ENCODE data around the gene PIGP.
"Not testable (repeated sequence)": the region's sequence is repeated elsewhere in the genome, so short reads cannot be mapped to it uniquely, and the experiment has no call there.

PIGP gene

GRCh38 chr21:37075214-37075770 lies 2.4 kb upstream of the PIGP start:
- DNase-seq = no peak

- DNase-seq = no peak
Observed at GRCh38 chr21:37074546-37074945, 1.7 kb upstream of the PIGP start.

- no peak for DNase-seq
Observed at GRCh38 chr21:37074197-37074510, 1.3 kb upstream of the PIGP start.

GRCh38 chr21:37073417-37074196 lies 736 bp upstream of the PIGP start:
- no peak for DNase-seq

- no peak for DNase-seq
Observed at GRCh38 chr21:37072274-37072987, 440 bp downstream of the PIGP start.

GRCh38 chr21:37071561-37072273 lies 1.2 kb downstream of the PIGP start:
- no peak for DNase-seq

- no peak for DNase-seq
Observed at GRCh38 chr21:37065561-37066177, 7.2 kb downstream of the PIGP start.

GRCh38 chr21:37064841-37065240 lies 8.0 kb downstream of the PIGP start:
- no peak for DNase-seq

GRCh38 chr21:37063433-37063832 lies 9.4 kb downstream of the PIGP start:
- no peak for DNase-seq

GRCh38 chr21:37062593-37062935 lies 10.3 kb downstream of the PIGP start:
- DNase-seq = no peak

- DNase-seq = no peak
Observed at GRCh38 chr21:37061926-37062592, 10.8 kb downstream of the PIGP start.

GRCh38 chr21:37060296-37060695 lies 12.6 kb downstream of the PIGP start:
- no peak for DNase-seq

GRCh38 chr21:37059181-37059580 lies 13.7 kb downstream of the PIGP start:
- DNase-seq = no peak

- no peak for DNase-seq
Observed at GRCh38 chr21:37058261-37058660, 14.6 kb downstream of the PIGP start.

GRCh38 chr21:37057614-37058013 lies 15.3 kb downstream of the PIGP start:
- DNase-seq = no peak

GRCh38 chr21:37055271-37055855 lies 17.5 kb downstream of the PIGP start:
- DNase-seq = no peak

GRCh38 chr21:37049741-37050140 lies 23.1 kb downstream of the PIGP start:
- not testable (repeated sequence) for DNase-seq

GRCh38 chr21:37047079-37047478 lies 25.8 kb downstream of the PIGP start:
- no peak for DNase-seq

- DNase-seq = no peak
Observed at GRCh38 chr21:37045556-37045955, 27.3 kb downstream of the PIGP start.

GRCh38 chr21:37045149-37045548 lies 27.7 kb downstream of the PIGP start:
- DNase-seq = no peak

- no peak for DNase-seq
Observed at GRCh38 chr21:37044643-37045042, 28.2 kb downstream of the PIGP start.

- DNase-seq = no peak
Observed at GRCh38 chr21:37043818-37044217, 29.1 kb downstream of the PIGP start.
